Measurements from ENCODE around the gene RNF157. TPM values are rescaled to one million over a fixed set of nuclear protein-coding genes. Genes with fewer than 3 reads are reported as not detected.

Gene RNF157
- polyA plus RNA-seq, 1 experiment = 0.50 TPM

- POLR2A ChIA-PET = interaction anchor here (0.6 kb wide), 1 partner anchor 318 kb away, joined by 4 read pairs; no protein-coding TSS in a partner anchor
- Histone ChIP-seq H3K36me3 (ENCODE audit: control insufficient read depth, insufficient read depth, low read length) (peaks cover 36% of the 10 kb centered on the region), H3K4me3 (ENCODE audit: low read depth, low read length) (no peak overlapping the region), H3K27me3 (ENCODE audit: control insufficient read depth, insufficient read depth, low read length) (no peaks in the 10 kb centered on the region)
- no peak for TF ChIP-seq CTCF (IDR thresholded peaks at IDR 0.05; ENCODE audit: insufficient read depth, low read depth, low read length)
- DNase-seq (ENCODE audit: low read depth) = no peak
- CTCF ChIA-PET = interaction anchor here (1.0 to 1.4 kb wide), 2 partner anchors 10 to 82 kb away, joined by 4 read pairs; no protein-coding TSS in a partner anchor
These were observed 144.3 kb downstream of the RNF157 start for GRCh38 chr17:76095943-76096342.

GRCh38 chr17:76094046-76094445 is 146.2 kb downstream of the RNF157 start:
- Histone ChIP-seq H3K27me3 (ENCODE audit: control insufficient read depth, insufficient read depth, low read length) (no peaks in the 10 kb centered on the region), H3K4me3 (ENCODE audit: low read depth, low read length) (no peak overlapping the region), H3K36me3 (ENCODE audit: control insufficient read depth, insufficient read depth, low read length) (peaks cover 42% of the 10 kb centered on the region)
- CTCF ChIA-PET = interaction anchor here (1.1 kb wide), 1 partner anchor 9 kb away, joined by 4 read pairs; the partner anchor contains the start of gene EXOC7
- TF ChIP-seq CTCF (IDR thresholded peaks at IDR 0.05; ENCODE audit: insufficient read depth, low read depth, low read length) = no peak
- POLR2A ChIA-PET = no interaction called here
- no peak for DNase-seq (ENCODE audit: low read depth)

GRCh38 chr17:76092526-76093413 is 147.5 kb downstream of the RNF157 start:
- CTCF ChIA-PET = interaction anchor here (0.8 to 1.3 kb wide), 3 partner anchors 11 to 292 kb away, joined by 3 to 4 read pairs (median 4); partner anchors contain the start of genes EXOC7 and SPHK1
- no peak for DNase-seq (ENCODE audit: low read depth)
- POLR2A ChIA-PET = no interaction called here
- no peak for TF ChIP-seq CTCF (IDR thresholded peaks at IDR 0.05; ENCODE audit: insufficient read depth, low read depth, low read length)
- Histone ChIP-seq H3K27me3 (ENCODE audit: control insufficient read depth, insufficient read depth, low read length) (no peaks in the 10 kb centered on the region), H3K36me3 (ENCODE audit: control insufficient read depth, insufficient read depth, low read length) (peaks cover 53% of the 10 kb centered on the region), H3K4me3 (ENCODE audit: low read depth, low read length) (no peak overlapping the region)

Small RNA genes within 50 kb of the gene (small RNA-seq; reads per million reads assigned to genes)
- not detected for gene ATP5MGP6 (ENCODE audit: insufficient read length, low read depth, low replicate concordance)
- gene MIR6868 (ENCODE audit: insufficient read length, low read depth, low replicate concordance) = 0.63 reads per million

Other genes starting within 250 kb of the RNF157 start
- gene CDK3, start 239.6 kb downstream of the RNF157 start, polyA plus RNA-seq (2011; rRNA removed) = 3.7 and 5.6 TPM in 2 replicates
- not detected in 2 replicates for gene EVPL, start 213.2 kb downstream of the RNF157 start, polyA plus RNA-seq (2011; rRNA removed)
- gene SRP68, start 168.0 kb downstream of the RNF157 start, polyA plus RNA-seq (2011; rRNA removed) = 62.6 and 70.8 TPM in 2 replicates
- gene GALR2, start 165.7 kb downstream of the RNF157 start, polyA plus RNA-seq (2011; rRNA removed) = not detected in 2 replicates
- gene ZACN, start 161.3 kb downstream of the RNF157 start, polyA plus RNA-seq (2011; rRNA removed) = 0.05 TPM in 1 of 2 replicates, not detected in the other
- gene EXOC7, start 136.7 kb downstream of the RNF157 start, polyA plus RNA-seq (2011; rRNA removed) = 91.7 and 122 TPM in 2 replicates
- gene FOXJ1, start 99.2 kb downstream of the RNF157 start, polyA plus RNA-seq (2011; rRNA removed) = not detected in 2 replicates
- 35.0 and 50.7 TPM in 2 replicates for gene UBALD2, start 24.9 kb upstream of the RNF157 start, polyA plus RNA-seq (2011; rRNA removed)
- gene QRICH2, start 67.8 kb upstream of the RNF157 start, polyA plus RNA-seq (2011; rRNA removed) = 2.1 and 3.4 TPM in 2 replicates
- gene PRPSAP1, start 113.4 kb upstream of the RNF157 start, polyA plus RNA-seq (2011; rRNA removed) = 68.5 and 72.8 TPM in 2 replicates
- gene SPHK1, start 144.1 kb upstream of the RNF157 start, polyA plus RNA-seq (2011; rRNA removed) = 21.4 and 57.8 TPM in 2 replicates
- 7.0 and 11.1 TPM in 2 replicates for gene UBE2O, start 212.7 kb upstream of the RNF157 start, polyA plus RNA-seq (2011; rRNA removed)
- not detected in 2 replicates for gene AANAT, start 227.1 kb upstream of the RNF157 start, polyA plus RNA-seq (2011; rRNA removed)